Panc1 (cell line): Measurements from ENCODE around the gene CDC16. TPM values are rescaled to one million over a fixed set of nuclear protein-coding genes. Genes with fewer than 3 reads are reported as not detected.

Experiments used
- ATAC-seq: fragments of 200-7000 bp; cut with Tn5 transposase; 2 replicates; pipeline ENCODE4 v1.9.1; 2020; ENCODE audit warnings: mild to moderate bottlenecking, moderate library complexity
- BruUV-seq: library from RNA; stranded (reverse); fragments of 400-500 nt; replicated peaks from 2 replicates; lab custom pipeline; 2021; lab: Mats Ljungman, UMichigan
- CTCF ChIA-PET: fragments of 300-600 bp; sonication (Branson Sonifier 250); formaldehyde crosslinking; loops from one replicate; lab custom pipeline; 2022; ENCODE audit warnings: antibody characterized with exemption; lab: Charles Lee
- POLR2A ChIA-PET: fragments of 300-600 bp; sonication (Branson Sonifier 250); formaldehyde crosslinking; loops from one replicate; lab custom pipeline; 2022; ENCODE audit warnings: antibody characterized with exemption; lab: Charles Lee
- DNase-seq: peaks from one replicate; pipeline ENCODE4 v3.0.0-alpha.2; 2010; ENCODE audit warnings: low read depth, low spot score
- H3K27ac ChIP-seq: 2 replicates; pipeline ENCODE4 v1.5.1; 2011; ENCODE audit warnings: mild to moderate bottlenecking, low read length, inconsistent platforms
- H3K27me3 ChIP-seq: fragments of 200-500 bp; sonication (Bioruptor generic); 2 replicates; pipeline ENCODE4 v1.6.0; 2014; ENCODE audit warnings: low read length, inconsistent platforms; ENCODE audit not compliant: control insufficient read depth, insufficient read depth
- H3K36me3 ChIP-seq: fragments of 200-500 bp; sonication (Bioruptor generic); 2 replicates; pipeline ENCODE4 v1.5.1; 2014; ENCODE audit warnings: inconsistent platforms, mild to moderate bottlenecking, low read length, moderate library complexity; ENCODE audit not compliant: control insufficient read depth, insufficient read depth
- H3K4me1 ChIP-seq: 2 replicates; pipeline ENCODE4 v1.5.1; 2011; ENCODE audit warnings: inconsistent platforms, mild to moderate bottlenecking, low read length, moderate library complexity; ENCODE audit not compliant: control insufficient read depth, insufficient read depth
- H3K4me3 ChIP-seq, 2 experiments: 2 replicates each; pipeline ENCODE4 v1.5.1; 2011 to 2012; ENCODE audit warnings: low read depth in 2 of 2, low read length in 2 of 2, mild to moderate bottlenecking in 2 of 2, inconsistent platforms in 1 of 2, moderate library complexity in 1 of 2
- H3K9me3 ChIP-seq: fragments of 200-500 bp; sonication (Bioruptor generic); 2 replicates; pipeline ENCODE4 v1.5.1; 2014; ENCODE audit warnings: low read depth, mild to moderate bottlenecking, inconsistent platforms, low read length, moderate library complexity; ENCODE audit not compliant: control insufficient read depth, insufficient read depth
- POLR2AphosphoS5 ChIP-seq: IDR thresholded peaks from 2 replicates; pipeline ENCODE4 v1.6.1; 2012; ENCODE audit warnings: mild to moderate bottlenecking, low read depth, low read length, moderate library complexity
- TCF7L2 ChIP-seq: IDR thresholded peaks from 2 replicates; pipeline ENCODE4 v1.6.1; 2011; ENCODE audit warnings: mild to moderate bottlenecking, low read depth, low read length, inconsistent platforms
- in situ Hi-C: cut with HindIII; loops from 2 replicates; pipeline ENCODE4 v1.10.0; 2016; ENCODE audit warnings: low sequenced_read_pairs, low pct_unique_long_range_greater_than_20kb
- intact Hi-C: fragments of 100-400 bp; cut with micrococcal nuclease; formaldehyde crosslinking; loops from one replicate; pipeline ENCODE4 v1.10.0; 2022; ENCODE audit not compliant: unreplicated experiment
- total RNA-seq: library from RNA; stranded (reverse); gene quantifications from one replicate; pipeline ENCODE4 v1.2.1, GENCODE V29; 2021; ENCODE audit not compliant: unreplicated experiment
- TF ChIP-seq, protein P1 (sequence below): fragments of 450-650 bp; IDR thresholded peaks from 2 replicates; pipeline ENCODE4 v1.5.1; 2017; ENCODE audit warnings: mild to moderate bottlenecking
- TF ChIP-seq, protein P2 (sequence below), 2 experiments: IDR thresholded peaks; 2 replicates each; pipeline ENCODE4 v1.6.1; 2011 to 2012; ENCODE audit warnings: low read depth in 2 of 2, control low read depth in 1 of 2, low read length in 1 of 2, mild to moderate bottlenecking in 1 of 2, moderate library complexity in 1 of 2; ENCODE audit not compliant: insufficient read depth in 1 of 2

Gene CDC16
- total RNA-seq, 1 experiment from 2014 or later: 51.8 TPM

DNA sequence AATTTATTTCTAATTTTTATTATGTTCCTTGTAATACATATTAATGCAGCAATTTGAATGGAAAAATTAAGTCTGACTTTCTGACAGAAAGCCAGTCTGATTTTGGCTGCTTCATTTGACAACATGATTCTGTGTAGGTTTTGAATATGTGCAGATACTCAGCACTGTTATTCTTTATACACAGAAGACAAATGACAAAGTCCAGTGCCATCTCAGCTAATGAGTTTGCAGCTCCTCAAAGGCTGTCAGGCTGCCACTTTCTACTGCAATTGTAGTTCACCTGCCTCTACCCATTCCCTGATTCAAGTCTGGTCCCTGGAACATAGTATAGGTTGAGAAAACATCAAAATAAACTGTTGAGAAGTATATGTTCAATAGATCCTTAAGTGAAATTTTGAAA is 76.7 kb downstream of the CDC16 start:
- POLR2A ChIA-PET: no interaction called here
- no TSS peak for BruUV-seq
- intact Hi-C loops (no loop called here), in situ Hi-C loops (no loop called here)
- Histone ChIP-seq H3K27me3 (no peaks in the 10 kb centered on the region), H3K9me3 (no peaks in the 10 kb centered on the region), H3K27ac (no peak overlapping the region), H3K36me3 (peaks cover 7% of the 10 kb centered on the region), H3K4me1 (0 out of 2 replicates have a peak, but pooled peaks cover 4% of the 10 kb centered on the region), H3K4me3 (no peak overlapping the region)
- no peak for ATAC-seq
- TF ChIP-seq, protein P1, sequence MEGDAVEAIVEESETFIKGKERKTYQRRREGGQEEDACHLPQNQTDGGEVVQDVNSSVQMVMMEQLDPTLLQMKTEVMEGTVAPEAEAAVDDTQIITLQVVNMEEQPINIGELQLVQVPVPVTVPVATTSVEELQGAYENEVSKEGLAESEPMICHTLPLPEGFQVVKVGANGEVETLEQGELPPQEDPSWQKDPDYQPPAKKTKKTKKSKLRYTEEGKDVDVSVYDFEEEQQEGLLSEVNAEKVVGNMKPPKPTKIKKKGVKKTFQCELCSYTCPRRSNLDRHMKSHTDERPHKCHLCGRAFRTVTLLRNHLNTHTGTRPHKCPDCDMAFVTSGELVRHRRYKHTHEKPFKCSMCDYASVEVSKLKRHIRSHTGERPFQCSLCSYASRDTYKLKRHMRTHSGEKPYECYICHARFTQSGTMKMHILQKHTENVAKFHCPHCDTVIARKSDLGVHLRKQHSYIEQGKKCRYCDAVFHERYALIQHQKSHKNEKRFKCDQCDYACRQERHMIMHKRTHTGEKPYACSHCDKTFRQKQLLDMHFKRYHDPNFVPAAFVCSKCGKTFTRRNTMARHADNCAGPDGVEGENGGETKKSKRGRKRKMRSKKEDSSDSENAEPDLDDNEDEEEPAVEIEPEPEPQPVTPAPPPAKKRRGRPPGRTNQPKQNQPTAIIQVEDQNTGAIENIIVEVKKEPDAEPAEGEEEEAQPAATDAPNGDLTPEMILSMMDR: no peak
- no peak for TF ChIP-seq TCF7L2
- DNase-seq: no peak
- CTCF ChIA-PET: no interaction called here

DNA sequence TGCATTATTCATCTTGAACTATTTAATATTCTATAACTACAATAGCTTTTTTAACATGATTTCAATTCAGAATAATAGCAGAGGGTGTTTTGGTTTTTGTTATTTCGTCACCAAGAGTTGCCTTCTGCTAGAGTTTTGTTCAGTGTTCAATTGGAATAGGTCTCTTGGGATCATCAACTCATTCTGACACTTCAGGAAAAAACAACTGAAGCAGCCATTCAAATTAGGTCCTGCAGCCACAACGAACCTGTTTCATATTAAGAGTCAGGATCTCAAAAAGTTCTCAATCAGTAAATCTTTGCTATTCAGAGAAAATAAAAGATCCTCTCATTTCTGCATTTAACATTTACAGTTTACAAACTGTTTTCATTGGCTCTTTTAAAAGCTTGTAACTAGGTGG is 77.2 kb downstream of the CDC16 start:
- intact Hi-C loops: no loop called here
- H3K36me3 ChIP-seq: peaks cover 7% of the 10 kb centered on the region
- H3K9me3 ChIP-seq: no peaks in the 10 kb centered on the region
- in situ Hi-C loops: no loop called here
- H3K27ac ChIP-seq: no peak overlapping the region
- TF ChIP-seq, protein P1: no peak
- TF ChIP-seq TCF7L2: no peak
- TF ChIP-seq POLR2AphosphoS5: no peak
- TF ChIP-seq, protein P2, sequence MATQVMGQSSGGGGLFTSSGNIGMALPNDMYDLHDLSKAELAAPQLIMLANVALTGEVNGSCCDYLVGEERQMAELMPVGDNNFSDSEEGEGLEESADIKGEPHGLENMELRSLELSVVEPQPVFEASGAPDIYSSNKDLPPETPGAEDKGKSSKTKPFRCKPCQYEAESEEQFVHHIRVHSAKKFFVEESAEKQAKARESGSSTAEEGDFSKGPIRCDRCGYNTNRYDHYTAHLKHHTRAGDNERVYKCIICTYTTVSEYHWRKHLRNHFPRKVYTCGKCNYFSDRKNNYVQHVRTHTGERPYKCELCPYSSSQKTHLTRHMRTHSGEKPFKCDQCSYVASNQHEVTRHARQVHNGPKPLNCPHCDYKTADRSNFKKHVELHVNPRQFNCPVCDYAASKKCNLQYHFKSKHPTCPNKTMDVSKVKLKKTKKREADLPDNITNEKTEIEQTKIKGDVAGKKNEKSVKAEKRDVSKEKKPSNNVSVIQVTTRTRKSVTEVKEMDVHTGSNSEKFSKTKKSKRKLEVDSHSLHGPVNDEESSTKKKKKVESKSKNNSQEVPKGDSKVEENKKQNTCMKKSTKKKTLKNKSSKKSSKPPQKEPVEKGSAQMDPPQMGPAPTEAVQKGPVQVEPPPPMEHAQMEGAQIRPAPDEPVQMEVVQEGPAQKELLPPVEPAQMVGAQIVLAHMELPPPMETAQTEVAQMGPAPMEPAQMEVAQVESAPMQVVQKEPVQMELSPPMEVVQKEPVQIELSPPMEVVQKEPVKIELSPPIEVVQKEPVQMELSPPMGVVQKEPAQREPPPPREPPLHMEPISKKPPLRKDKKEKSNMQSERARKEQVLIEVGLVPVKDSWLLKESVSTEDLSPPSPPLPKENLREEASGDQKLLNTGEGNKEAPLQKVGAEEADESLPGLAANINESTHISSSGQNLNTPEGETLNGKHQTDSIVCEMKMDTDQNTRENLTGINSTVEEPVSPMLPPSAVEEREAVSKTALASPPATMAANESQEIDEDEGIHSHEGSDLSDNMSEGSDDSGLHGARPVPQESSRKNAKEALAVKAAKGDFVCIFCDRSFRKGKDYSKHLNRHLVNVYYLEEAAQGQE (IDR thresholded peaks at IDR 0.05; ENCODE audit: insufficient read depth in 1 of 2, low read depth in 2 of 2, low read length in 1 of 2): no peak
- 0 out of 2 replicates have a peak, but pooled peaks cover 4% of the 10 kb centered on the region for H3K4me1 ChIP-seq
- POLR2A ChIA-PET: no interaction called here
- ATAC-seq (no peak), DNase-seq (no peak)
- CTCF ChIA-PET: no interaction called here
- H3K27me3 ChIP-seq: no peaks in the 10 kb centered on the region
- H3K4me3 ChIP-seq: no peak overlapping the region
- BruUV-seq: no TSS peak
